GM19324 (cell line): Measurements from ENCODE around the gene KITLG.
"Not testable (repeated sequence)": the region's sequence is repeated elsewhere in the genome, so short reads cannot be mapped to it uniquely, and the experiment has no call there.

Experiments used
- ATAC-seq: cut with Tn5 transposase; IDR thresholded peaks from one replicate; pipeline ENCODE4 v1.9.1; 2021; ENCODE audit warnings: mild to moderate bottlenecking, moderate library complexity; ENCODE audit not compliant: unreplicated experiment, low FRiP score

Gene KITLG

GRCh38 chr12:88580051-88580871, at the start of gene KITLG:
TSS of gene KITLG (minus strand) at chr12:88580471. CDS start at chr12:88580278, 193 bp downstream.
- ATAC-seq = peak; percentile 79

GRCh38 chr12:88628856-88629509, 48.7 kb upstream of the KITLG start:
- no peak for ATAC-seq

DNA sequence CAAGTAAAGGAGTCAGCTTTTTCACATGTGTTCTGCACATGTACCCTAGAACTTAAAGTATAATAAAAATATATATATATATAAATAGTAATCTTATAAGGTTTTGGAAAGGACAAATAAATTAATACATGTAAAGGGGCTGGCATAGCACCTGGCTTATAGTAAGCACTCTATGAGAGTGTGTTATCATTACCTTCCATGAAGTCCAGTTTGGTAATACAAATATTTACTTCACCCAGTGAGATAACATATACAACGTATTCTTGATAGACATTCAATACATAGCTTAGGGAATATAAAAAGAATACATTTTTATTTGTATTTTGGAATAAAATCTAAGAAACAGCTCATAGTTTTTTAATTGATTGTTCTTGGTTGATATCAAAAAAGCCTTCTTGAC, 47.8 kb upstream of the KITLG start:
- ATAC-seq = not testable (repeated sequence)

GRCh38 chr12:88627501-88627900, 47.2 kb upstream of the KITLG start:
- no peak for ATAC-seq

DNA sequence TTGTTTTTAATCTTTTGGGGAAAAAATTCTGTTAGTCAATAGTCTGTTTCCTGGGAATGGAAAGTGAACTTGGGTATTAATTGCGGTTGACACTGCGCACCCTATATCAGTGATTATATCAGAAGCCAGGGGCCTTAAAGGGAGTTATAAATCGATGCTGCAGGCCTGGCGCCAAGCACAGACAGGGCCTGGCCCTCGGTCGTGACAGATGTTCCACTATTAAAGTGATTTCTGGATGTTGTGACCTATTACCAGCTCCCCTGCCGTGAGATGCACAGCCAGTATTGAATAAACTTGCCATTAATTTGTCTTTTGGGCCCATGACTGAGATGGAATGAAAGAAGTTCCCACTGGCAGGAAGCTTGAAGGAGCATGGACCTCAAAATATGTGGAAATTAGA, 45.1 kb upstream of the KITLG start:
- ATAC-seq = no peak

DNA sequence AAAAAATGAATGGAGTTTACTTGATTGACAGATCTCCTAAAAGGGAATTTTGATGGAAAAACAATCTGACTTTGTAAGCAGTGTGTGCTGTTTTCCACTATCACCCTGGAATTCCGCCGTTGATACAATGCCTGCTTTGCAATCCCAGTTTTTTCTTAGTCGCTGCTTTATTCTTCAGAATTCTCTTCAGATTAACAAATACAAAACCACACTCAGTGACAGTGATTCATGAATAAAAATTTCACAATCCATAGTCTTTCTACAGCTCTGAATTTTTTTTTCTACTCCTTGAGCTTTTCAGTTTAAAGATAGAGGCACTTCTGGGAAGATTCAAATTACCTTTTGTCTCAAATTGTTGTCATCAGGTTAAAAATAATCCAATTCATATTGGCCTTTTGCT, 44.6 kb upstream of the KITLG start:
- no peak for ATAC-seq

GRCh38 chr12:88623777-88624548, 43.7 kb upstream of the KITLG start:
- ATAC-seq = no peak

GRCh38 chr12:88617352-88617751, 37.1 kb upstream of the KITLG start:
- no peak for ATAC-seq

DNA sequence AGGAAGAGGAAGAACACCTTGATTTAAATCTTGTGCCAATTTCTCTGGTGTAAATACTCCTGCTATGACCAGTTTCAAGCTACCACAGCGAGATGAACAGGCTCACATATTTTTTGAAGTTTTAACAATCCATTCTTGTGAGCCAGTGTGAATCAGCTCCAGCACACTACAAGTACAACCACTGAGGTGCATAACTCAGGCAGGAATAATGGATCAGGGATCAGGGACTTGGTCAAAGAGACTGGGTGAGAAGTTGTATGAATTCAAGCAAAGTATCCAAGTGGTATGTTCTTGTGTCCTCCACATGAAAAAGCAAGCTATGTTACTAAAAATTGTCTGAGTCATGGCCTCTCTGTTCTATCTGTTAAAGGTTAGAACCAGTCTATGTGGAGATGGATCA, 35.2 kb upstream of the KITLG start:
- no peak for ATAC-seq

DNA sequence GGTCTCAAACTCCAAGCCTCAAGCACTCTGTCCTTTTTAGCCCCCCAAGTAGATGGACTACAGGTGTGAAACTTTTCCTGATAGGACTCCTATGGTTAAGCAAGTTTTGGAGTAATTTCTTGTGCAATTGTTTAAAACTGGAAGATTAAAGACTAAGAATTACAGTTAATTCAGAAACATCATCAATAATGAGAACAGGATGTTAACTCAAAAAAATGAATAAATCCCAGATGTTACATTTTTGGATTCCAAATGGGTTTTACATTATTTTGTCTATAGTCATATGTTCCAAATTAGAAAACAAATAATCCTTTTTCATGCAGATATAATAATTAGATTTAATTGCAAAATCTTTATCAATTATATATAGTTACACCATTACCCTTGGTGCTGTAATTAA, 24.4 kb upstream of the KITLG start:
- ATAC-seq = no peak

DNA sequence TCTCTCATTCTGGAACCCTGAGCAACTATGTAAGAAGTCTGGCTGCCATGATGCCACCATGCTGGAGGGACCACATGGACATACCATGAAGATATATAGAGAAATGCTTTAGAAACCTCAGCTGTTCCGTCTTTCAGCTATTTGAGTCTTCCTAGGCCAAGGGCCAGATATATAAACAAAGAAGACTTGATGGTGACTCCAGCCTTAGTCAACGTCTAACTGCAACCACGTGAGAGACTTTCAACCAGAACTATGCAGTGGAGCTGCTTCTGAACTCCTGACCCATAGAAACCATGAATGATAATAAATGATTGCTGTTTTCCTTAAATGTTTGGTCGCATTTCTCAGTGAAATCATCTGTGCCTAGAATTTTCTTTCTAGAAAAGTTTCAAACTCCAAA, 20.0 kb upstream of the KITLG start:
- ATAC-seq = no peak

- no peak for ATAC-seq
These were observed 17.1 kb upstream of the KITLG start for GRCh38 chr12:88597365-88597764.

DNA sequence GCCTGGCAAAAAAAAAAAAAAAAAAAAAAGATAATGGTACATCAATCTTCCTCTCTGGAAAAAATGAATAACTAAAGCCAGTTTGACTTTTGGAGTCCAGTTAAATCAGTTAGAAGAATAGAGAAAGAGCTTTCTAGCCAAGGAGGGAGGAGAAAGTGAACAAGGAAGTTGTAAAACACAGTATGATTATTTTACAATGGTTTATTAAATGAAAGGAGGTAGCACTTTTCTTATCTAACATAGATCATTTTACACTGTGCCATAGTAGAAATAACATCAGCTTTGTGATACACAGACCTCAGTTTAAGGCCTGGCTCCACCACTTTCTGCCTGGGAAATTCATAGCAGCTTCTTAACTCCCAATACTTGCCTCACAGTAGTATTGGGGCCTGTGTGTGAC, 15.4 kb upstream of the KITLG start:
- ATAC-seq = no peak

- no peak for ATAC-seq
These were observed 14.5 kb upstream of the KITLG start for GRCh38 chr12:88594780-88595179.

DNA sequence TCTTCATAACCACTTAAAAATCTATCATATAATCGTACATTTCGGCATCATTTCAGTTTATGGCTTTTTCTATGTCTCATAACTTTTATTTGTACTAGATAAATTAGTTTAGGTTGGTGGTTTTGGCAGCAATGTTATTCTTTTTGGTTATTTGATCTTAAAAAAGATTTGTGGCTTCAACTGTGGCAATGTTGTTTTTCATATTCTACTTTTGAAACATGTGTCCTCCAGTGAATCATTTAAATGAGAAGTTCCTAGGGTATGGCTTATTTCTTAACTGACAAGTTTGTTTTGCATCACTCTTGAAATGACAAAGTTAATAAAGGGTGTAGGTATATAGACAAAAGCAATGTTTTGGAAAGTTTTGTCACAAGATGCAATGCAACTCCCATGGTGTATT, 11.1 kb upstream of the KITLG start:
- no peak for ATAC-seq

GRCh38 chr12:88590851-88591250, 10.6 kb upstream of the KITLG start:
- no peak for ATAC-seq

DNA sequence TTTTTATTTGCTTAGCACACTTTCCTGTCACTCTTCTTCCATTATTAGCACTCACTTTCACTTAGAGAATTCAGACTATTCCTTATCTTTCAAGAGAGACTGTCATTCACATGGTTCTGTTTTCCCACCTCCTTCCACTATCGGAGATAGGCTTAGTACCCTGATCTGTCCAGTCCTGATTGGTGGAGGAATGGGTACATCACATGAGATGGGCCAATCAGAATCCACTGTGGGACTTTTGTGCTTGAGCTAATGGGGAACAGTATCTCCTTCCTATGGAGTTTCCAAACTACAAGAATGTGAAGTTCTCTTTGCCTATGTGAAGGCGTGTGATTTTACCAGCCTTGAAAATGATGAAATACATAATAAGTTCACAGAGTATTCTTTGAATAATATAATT, 4.8 kb upstream of the KITLG start:
- no peak for ATAC-seq

DNA sequence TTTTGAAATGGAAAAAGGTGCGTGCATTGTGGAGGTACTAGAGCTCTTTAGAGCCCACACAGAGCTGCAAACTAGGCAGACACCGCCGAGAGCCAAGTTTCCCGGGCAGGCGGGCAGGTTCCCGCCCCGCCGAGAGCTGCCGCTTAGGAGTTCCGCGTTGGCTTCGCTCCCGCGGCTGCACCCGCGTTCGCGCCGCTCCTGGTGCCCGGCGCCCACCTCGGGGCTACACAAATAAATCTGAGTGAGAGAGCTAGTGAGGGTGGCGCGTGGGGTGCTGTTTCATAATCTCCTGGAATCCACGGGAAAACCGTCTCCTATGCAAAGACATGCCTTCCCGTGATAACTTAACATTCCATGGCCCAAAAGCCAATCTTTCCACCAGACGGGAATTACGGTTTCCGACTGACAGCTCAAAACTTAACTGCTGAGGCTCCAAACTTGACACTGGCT, 645 bp downstream of the KITLG start:
- no peak for ATAC-seq

DNA sequence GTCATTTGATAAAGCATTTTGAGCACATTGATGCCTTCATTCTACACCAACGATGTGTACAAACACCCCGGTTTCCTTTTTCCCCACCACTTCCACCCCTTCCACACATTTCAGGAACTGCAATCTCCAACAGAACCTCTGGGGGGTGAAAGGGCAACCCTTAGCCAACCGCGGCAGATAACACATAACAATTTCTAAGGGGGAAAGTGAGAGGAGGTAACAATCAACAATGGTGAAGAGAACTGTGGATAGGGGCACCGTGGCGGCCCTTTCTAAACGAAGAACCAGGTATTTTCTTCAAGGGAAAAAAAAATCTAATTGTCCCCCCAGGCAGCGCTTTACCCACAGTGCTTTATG, 1.1 kb downstream of the KITLG start:
- ATAC-seq = no peak

GRCh38 chr12:88578276-88579160, 1.8 kb downstream of the KITLG start:
- no peak for ATAC-seq
